H9 (cell line): ENCODE results near the gene CREB3L4. TPM values are rescaled to one million over a fixed set of nuclear protein-coding genes. Genes with fewer than 3 reads are reported as not detected.

Source experiments
- DNase-seq: peaks from one replicate; pipeline ENCODE4 v3.0.0-alpha.2; 2017
- H2AFZ ChIP-seq: one replicate; pipeline ENCODE4 v1.6.1; 2013; ENCODE audit warnings: mild to moderate bottlenecking, low read length, control low read depth, moderate library complexity
- H2AK5ac ChIP-seq: 2 replicates; pipeline ENCODE4 v1.6.1; 2013; ENCODE audit warnings: low read length, control low read depth, mixed read lengths; ENCODE audit not compliant: insufficient read length
- H2BK120ac ChIP-seq: one replicate; pipeline ENCODE4 v1.6.1; 2013; ENCODE audit warnings: low read depth, mild to moderate bottlenecking, low read length, control low read depth, inconsistent platforms; ENCODE audit not compliant: poor library complexity, severe bottlenecking
- H2BK12ac ChIP-seq: 2 replicates; pipeline ENCODE4 v1.6.1; 2013; ENCODE audit warnings: low read length, control low read depth, mixed read lengths, low read depth; ENCODE audit not compliant: insufficient read length
- H2BK15ac ChIP-seq: 2 replicates; pipeline ENCODE4 v1.6.1; 2013; ENCODE audit warnings: low read depth, low read length, control low read depth
- H2BK20ac ChIP-seq: one replicate; pipeline ENCODE4 v1.6.1; 2013; ENCODE audit warnings: low read depth, mild to moderate bottlenecking, low read length, control low read depth, inconsistent platforms; ENCODE audit not compliant: poor library complexity, severe bottlenecking
- H2BK5ac ChIP-seq: 2 replicates; pipeline ENCODE4 v1.6.1; 2013; ENCODE audit warnings: low read length, control low read depth, mixed read lengths; ENCODE audit not compliant: insufficient read length
- H3K14ac ChIP-seq: 2 replicates; pipeline ENCODE4 v1.6.1; 2013; ENCODE audit warnings: low read length, control low read depth; ENCODE audit not compliant: insufficient read depth
- H3K18ac ChIP-seq: 2 replicates; pipeline ENCODE4 v1.6.1; 2013; ENCODE audit warnings: low read depth, mild to moderate bottlenecking, mixed read lengths, low read length, control low read depth; ENCODE audit not compliant: insufficient read length
- H3K23ac ChIP-seq: 2 replicates; pipeline ENCODE4 v1.6.1; 2013; ENCODE audit warnings: low read length, control low read depth, mixed read lengths, low read depth; ENCODE audit not compliant: insufficient read length
- H3K23me2 ChIP-seq: 2 replicates; pipeline ENCODE4 v1.6.1; 2013; ENCODE audit warnings: low read depth, mild to moderate bottlenecking, mixed read lengths, low read length, control low read depth; ENCODE audit not compliant: insufficient read length, poor library complexity, severe bottlenecking
- H3K27ac ChIP-seq: 2 replicates; pipeline ENCODE4 v1.5.1; 2013; ENCODE audit warnings: low read length, control low read depth, mixed read lengths, low read depth; ENCODE audit not compliant: insufficient read length
- H3K27me3 ChIP-seq: 2 replicates; pipeline ENCODE4 v1.6.1; 2013; ENCODE audit warnings: low read length, control low read depth, inconsistent platforms; ENCODE audit not compliant: insufficient read depth
- H3K4ac ChIP-seq: 2 replicates; pipeline ENCODE4 v1.6.1; 2013; ENCODE audit warnings: low read depth, mild to moderate bottlenecking, control low read depth, inconsistent platforms, low read length, moderate library complexity
- H3K4me1 ChIP-seq: 2 replicates; pipeline ENCODE4 v1.6.1; 2013; ENCODE audit warnings: low read length, control low read depth, inconsistent platforms; ENCODE audit not compliant: insufficient read depth
- H3K4me2 ChIP-seq: 2 replicates; pipeline ENCODE4 v1.6.1; 2013; ENCODE audit warnings: low read length, control low read depth, mixed read lengths; ENCODE audit not compliant: insufficient read length, insufficient read depth
- H3K56ac ChIP-seq: 2 replicates; pipeline ENCODE4 v1.6.1; 2013; ENCODE audit warnings: low read depth, mild to moderate bottlenecking, mixed read lengths, low read length, control low read depth; ENCODE audit not compliant: insufficient read length
- H3K79me1 ChIP-seq: 2 replicates; pipeline ENCODE4 v1.6.1; 2013; ENCODE audit warnings: low read depth, mild to moderate bottlenecking, moderate library complexity, low read length, control low read depth, inconsistent platforms; ENCODE audit not compliant: insufficient read depth, poor library complexity, severe bottlenecking
- H3K79me2 ChIP-seq: 2 replicates; pipeline ENCODE4 v1.6.1; 2013; ENCODE audit warnings: low read length, control low read depth, inconsistent platforms; ENCODE audit not compliant: insufficient read depth
- H3K9ac ChIP-seq: 2 replicates; pipeline ENCODE4 v1.6.1; 2013; ENCODE audit warnings: low read length, control low read depth, mixed read lengths; ENCODE audit not compliant: insufficient read length; ENCODE audit errors: extremely low read depth
- H3K9me3 ChIP-seq: one replicate; pipeline ENCODE4 v1.6.1; 2013; ENCODE audit warnings: low read depth, low read length, inconsistent platforms; ENCODE audit not compliant: control insufficient read depth
- H3T11ph ChIP-seq: one replicate; pipeline ENCODE4 v1.6.1; 2013; ENCODE audit warnings: mild to moderate bottlenecking, low read length, control low read depth, inconsistent platforms
- H4K20me1 ChIP-seq: one replicate; pipeline ENCODE4 v1.6.1; 2013; ENCODE audit not compliant: control insufficient read depth, insufficient read length, insufficient read depth
- H4K5ac ChIP-seq: 2 replicates; pipeline ENCODE4 v1.6.1; 2013; ENCODE audit warnings: low read depth, mild to moderate bottlenecking, mixed read lengths, low read length, control low read depth; ENCODE audit not compliant: insufficient read length
- H4K8ac ChIP-seq: replicated peaks from 2 replicates; pipeline ENCODE4 v1.6.1; 2013; ENCODE audit warnings: low read length, control low read depth, mixed read lengths, low read depth; ENCODE audit not compliant: insufficient read length
- H4K91ac ChIP-seq: 2 replicates; pipeline ENCODE4 v1.6.1; 2013; ENCODE audit warnings: low read depth, mild to moderate bottlenecking, moderate library complexity, mixed read lengths, low read length, control low read depth; ENCODE audit not compliant: insufficient read length
- H3K27ac Mint-ChIP-seq, 3 experiments: 2 replicates in 2 of 3; 3 replicates in 1 of 3; pipeline ENCODE4 v1.8.0; 2020 to 2021; ENCODE audit warnings: mixed read lengths in 3 of 3, mild to moderate bottlenecking in 1 of 3, moderate library complexity in 1 of 3
- H3K27me3 Mint-ChIP-seq: 2 replicates; pipeline ENCODE4 v1.8.0; 2021; ENCODE audit warnings: low read depth, mild to moderate bottlenecking, moderate library complexity, mixed read lengths
- H3K36me3 Mint-ChIP-seq, 3 experiments: 2 replicates in 2 of 3; 3 replicates in 1 of 3; pipeline ENCODE4 v1.8.0; 2020 to 2021; ENCODE audit warnings: low read depth in 3 of 3, mixed read lengths in 3 of 3; ENCODE audit not compliant: insufficient read depth in 1 of 3
- H3K4me1 Mint-ChIP-seq, 2 experiments: 2 replicates each; pipeline ENCODE4 v1.8.0; 2020; ENCODE audit warnings: mixed read lengths in 2 of 2
- H3K4me3 Mint-ChIP-seq, 2 experiments: 2 replicates in 1 of 2; 3 replicates in 1 of 2; pipeline ENCODE4 v1.8.0; 2020 to 2021; ENCODE audit warnings: mild to moderate bottlenecking in 2 of 2, mixed read lengths in 2 of 2, moderate library complexity in 1 of 2
- H3K9me3 Mint-ChIP-seq, 2 experiments: 2 replicates in 1 of 2; 3 replicates in 1 of 2; pipeline ENCODE4 v1.8.0; 2020; ENCODE audit warnings: mild to moderate bottlenecking in 2 of 2, mixed read lengths in 2 of 2, moderate library complexity in 1 of 2
- CTCF ChIP-seq: fragments of 200-600 bp; sonication (generic); conservative IDR thresholded peaks from 3 replicates; pipeline ENCODE4 v1.8.0; 2021; ENCODE audit warnings: antibody characterized with exemption, mild to moderate bottlenecking
- WGBS: extraction: QIAGEN DNeasy Blood & Tissue Kit; methylation state at CpG from one replicate; pipeline ENCODE4 v1.1.7; 2013; ENCODE audit warnings: missing lambda C conversion rate, low lambda C conversion rate, mixed read lengths; ENCODE audit not compliant: insufficient read length; ENCODE audit errors: extremely low coverage; 5-methylcytosine and 5-hydroxymethylcytosine counted together
- total RNA-seq: library from RNA; stranded (reverse); gene quantifications from 2 replicates; pipeline ENCODE4 v1.2.1, GENCODE V29; 2021

The CREB3L4 gene
- total RNA-seq, 1 experiment from 2014 or later, result 27.6 TPM

GRCh38 chr1:153921080-153921802 is 46.5 kb upstream of the CREB3L4 start:
- Mint-ChIP-seq H3K27me3 (no peaks in the 10 kb centered on the region), H3K9me3 (no peaks in the 10 kb centered on the region), H3K36me3 (peaks cover 2 to 7% (median 7%) of the 10 kb centered on the region in 3 experiments; a peak in 5 of 7 replicates), H3K4me3 (peak overlapping the region; percentile 89 to 94), H3K4me1 (peaks cover 24% of the 10 kb centered on the region in 2 experiments), H3K27ac (peak overlapping the region; percentile 93 to 94 (median 94); a peak in 5 of 7 replicates)
- no peak overlapping the region for H2AK5ac ChIP-seq
- H3K9ac ChIP-seq, result peak overlapping the region; percentile 88
- no peak overlapping the region for H2BK15ac ChIP-seq
- peaks cover 14% of the 10 kb centered on the region for H3K23me2 ChIP-seq
- H3K27me3 ChIP-seq, result no peaks in the 10 kb centered on the region
- peaks cover 4% of the 10 kb centered on the region for H4K20me1 ChIP-seq
- peaks cover 33% of the 10 kb centered on the region; the same call in 1 of the 2 replicates for H3K79me2 ChIP-seq
- H4K5ac ChIP-seq, result no peak overlapping the region
- no peaks in the 10 kb centered on the region; the same call in 1 of the 2 replicates for H3K4me1 ChIP-seq
- H2BK120ac ChIP-seq, result no peak overlapping the region
- H2BK5ac ChIP-seq, result no peak overlapping the region
- H3K14ac ChIP-seq, result no peak overlapping the region
- no peak overlapping the region for H2BK20ac ChIP-seq
- H3K18ac ChIP-seq, result no peak overlapping the region
- no peak for TF ChIP-seq CTCF
- no peak overlapping the region for H3K23ac ChIP-seq
- H3K9me3 ChIP-seq, result no peaks in the 10 kb centered on the region
- no peak overlapping the region for H3K27ac ChIP-seq
- no peaks in the 10 kb centered on the region for H3K79me1 ChIP-seq
- no peak overlapping the region for H2AFZ ChIP-seq
- H2BK12ac ChIP-seq, result no peak overlapping the region
- H3T11ph ChIP-seq, result no peak overlapping the region
- no peak overlapping the region for H3K4ac ChIP-seq
- H4K8ac ChIP-seq, result no peak overlapping the region
- no CpG with 5 or more reads among the region's 3 CpGs for WGBS
- no peak overlapping the region for H3K56ac ChIP-seq
- H4K91ac ChIP-seq, result no peak overlapping the region
- DNase-seq, result no peak
- H3K4me2 ChIP-seq, result peak overlapping the region; percentile 99
